ENCODE measurements around the gene CPB2.

- TF ChIP-seq EZH2 (IDR thresholded peaks at IDR 0.05; ENCODE audit: borderline replicate concordance, low read depth, low read length) (no peak), SRSF3 (IDR thresholded peaks at IDR 0.05; ENCODE audit: insufficient read depth, low read length) (no peak), CHD2 (IDR thresholded peaks at IDR 0.05; ENCODE audit: low read depth, low read length) (no peak), HDAC2 (IDR thresholded peaks at IDR 0.05) (no peak)
Observed at GRCh38 chr13:46032341-46032740, 72.5 kb downstream of the CPB2 start.
